SK-N-SH treated with all-trans-retinoic acid at 6 μM for 48 hours (cell line): ENCODE data around the gene SMOC1.

Experiments
- ATAC-seq: fragments of 200-7000 bp; cut with Tn5 transposase; 3 replicates; pipeline ENCODE4 v1.9.1; 2020; ENCODE audit warnings: mild to moderate bottlenecking, moderate library complexity
- ARNTL ChIP-seq: fragments of 450-650 bp; formaldehyde crosslinking; IDR thresholded peaks from 2 replicates; pipeline ENCODE4 v1.5.0; 2020; ENCODE audit warnings: low read depth, mild to moderate bottlenecking, moderate library complexity, borderline replicate concordance
- BACH2 ChIP-seq: fragments of 250-450 bp; sonication (Bioruptor Pico); IDR thresholded peaks from 2 replicates; pipeline ENCODE4 v1.9.0; 2021; ENCODE audit warnings: mild to moderate bottlenecking, borderline replicate concordance
- CREB5 ChIP-seq: fragments of 250-450 bp; sonication (Bioruptor Pico); IDR thresholded peaks from 2 replicates; pipeline ENCODE4 v1.5.1; 2020; ENCODE audit warnings: low read depth, mild to moderate bottlenecking, moderate library complexity
- CSRNP3 ChIP-seq: fragments of 250-450 bp; sonication (Bioruptor Pico); IDR thresholded peaks from 2 replicates; pipeline ENCODE4 v1.5.1; 2021; ENCODE audit warnings: mild to moderate bottlenecking, moderate library complexity
- ESRRG ChIP-seq: fragments of 250-450 bp; sonication (Bioruptor Pico); IDR thresholded peaks from 2 replicates; pipeline ENCODE4 v1.6.1; 2021; ENCODE audit warnings: mild to moderate bottlenecking
- GLIS3 ChIP-seq: fragments of 250-450 bp; sonication (Bioruptor Pico); IDR thresholded peaks from 2 replicates; pipeline ENCODE4 v1.5.0; 2020; ENCODE audit warnings: mild to moderate bottlenecking, moderate library complexity
- ISL1 ChIP-seq: fragments of 250-450 bp; sonication (Bioruptor Pico); IDR thresholded peaks from 2 replicates; pipeline ENCODE4 v2.1.2; 2022; ENCODE audit warnings: mild to moderate bottlenecking, moderate library complexity
- OSR1 ChIP-seq: fragments of 250-450 bp; sonication (Bioruptor Pico); IDR thresholded peaks from 2 replicates; pipeline ENCODE4 v1.8.0; 2022; ENCODE audit warnings: moderate library complexity, mild to moderate bottlenecking, inconsistent platforms
- PATZ1 ChIP-seq: fragments of 250-450 bp; sonication (Bioruptor Pico); IDR thresholded peaks from 2 replicates; pipeline ENCODE4 v1.8.0; 2020; ENCODE audit warnings: mild to moderate bottlenecking, moderate library complexity, borderline replicate concordance
- POU6F1 ChIP-seq: fragments of 250-450 bp; sonication (Bioruptor Pico); IDR thresholded peaks from 2 replicates; pipeline ENCODE4 v1.8.0; 2021; ENCODE audit warnings: low read depth, mild to moderate bottlenecking, moderate library complexity, borderline replicate concordance
- PPARA ChIP-seq: fragments of 250-450 bp; sonication (Bioruptor Pico); IDR thresholded peaks from 2 replicates; pipeline ENCODE4 v1.5.0; 2020; ENCODE audit warnings: mild to moderate bottlenecking, borderline replicate concordance
- RARB ChIP-seq: fragments of 250-450 bp; sonication (Bioruptor Pico); IDR thresholded peaks from 2 replicates; pipeline ENCODE4 v1.8.0; 2021; ENCODE audit warnings: mild to moderate bottlenecking, moderate library complexity
- SNAI2 ChIP-seq: fragments of 250-450 bp; sonication (Bioruptor Pico); IDR thresholded peaks from 2 replicates; pipeline ENCODE4 v1.5.0; 2020; ENCODE audit warnings: mild to moderate bottlenecking, moderate library complexity
- TCF4 ChIP-seq: fragments of 250-450 bp; sonication (Bioruptor Pico); IDR thresholded peaks from 2 replicates; pipeline ENCODE4 v1.8.0; 2021; ENCODE audit warnings: mild to moderate bottlenecking, moderate library complexity, borderline replicate concordance
- TOX ChIP-seq: fragments of 250-450 bp; sonication (Bioruptor Pico); IDR thresholded peaks from 2 replicates; pipeline ENCODE4 v1.8.0; 2021; ENCODE audit warnings: mild to moderate bottlenecking, moderate library complexity, borderline replicate concordance
- TSHZ2 ChIP-seq: fragments of 250-450 bp; sonication (Bioruptor Pico); IDR thresholded peaks from 2 replicates; pipeline ENCODE4 v1.5.0; 2020; ENCODE audit warnings: mild to moderate bottlenecking, moderate library complexity
- ZC3H10 ChIP-seq: fragments of 250-450 bp; sonication (Bioruptor Pico); IDR thresholded peaks from 2 replicates; pipeline ENCODE4 v1.5.1; 2021; ENCODE audit warnings: mild to moderate bottlenecking, moderate library complexity
- ZFP3 ChIP-seq: fragments of 250-450 bp; sonication (Bioruptor Pico); IDR thresholded peaks from 2 replicates; pipeline ENCODE4 v1.5.0; 2020; ENCODE audit warnings: mild to moderate bottlenecking, moderate library complexity
- ZFP30 ChIP-seq: fragments of 450-650 bp; formaldehyde crosslinking; IDR thresholded peaks from 2 replicates; pipeline ENCODE4 v1.5.0; 2022; ENCODE audit warnings: mild to moderate bottlenecking, moderate library complexity
- ZNF565 ChIP-seq: fragments of 450-650 bp; formaldehyde crosslinking; conservative IDR thresholded peaks from 2 replicates; pipeline ENCODE4 v1.5.0; 2020; ENCODE audit warnings: low read depth, mild to moderate bottlenecking, moderate library complexity
- ZNF70 ChIP-seq: fragments of 450-650 bp; formaldehyde crosslinking; IDR thresholded peaks from 2 replicates; pipeline ENCODE4 v1.5.0; 2020; ENCODE audit warnings: mild to moderate bottlenecking, moderate library complexity
- ZNF8 ChIP-seq: fragments of 450-650 bp; formaldehyde crosslinking; IDR thresholded peaks from 2 replicates; pipeline ENCODE4 v1.5.0; 2020; ENCODE audit warnings: mild to moderate bottlenecking, moderate library complexity

The SMOC1 gene

GRCh38 chr14:69845787-69846186 lies 33.4 kb upstream of the SMOC1 start:
- no peak for TF ChIP-seq ZNF8 (CRISPR knock-in tag)
- TF ChIP-seq TCF4 (CRISPR knock-in tag) = no peak
- no peak for ATAC-seq

GRCh38 chr14:69848156-69848555 lies 31.1 kb upstream of the SMOC1 start:
- no peak for ATAC-seq
- TF ChIP-seq ZNF70 (CRISPR knock-in tag) = no peak
- no peak for TF ChIP-seq ZC3H10 (CRISPR knock-in tag)
- no peak for TF ChIP-seq ZFP3 (CRISPR knock-in tag)
- no peak for TF ChIP-seq ZNF565 (CRISPR knock-in tag)
- no peak for TF ChIP-seq ZNF8 (CRISPR knock-in tag)
- TF ChIP-seq GLIS3 (CRISPR knock-in tag) = no peak
- no peak for TF ChIP-seq CSRNP3
- no peak for TF ChIP-seq ZFP30
- no peak for TF ChIP-seq BACH2 (CRISPR knock-in tag)
- no peak for TF ChIP-seq CREB5 (CRISPR knock-in tag)
- TF ChIP-seq TSHZ2 (CRISPR knock-in tag) = no peak
- no peak for TF ChIP-seq ARNTL (CRISPR knock-in tag)
- TF ChIP-seq SNAI2 (CRISPR knock-in tag) = no peak

- TF ChIP-seq ZFP3 (CRISPR knock-in tag) (no peak), BACH2 (CRISPR knock-in tag) (no peak), ISL1 (no peak), ZFP30 (no peak), ZNF8 (CRISPR knock-in tag) (no peak), ZNF565 (CRISPR knock-in tag) (no peak), GLIS3 (CRISPR knock-in tag) (no peak), PATZ1 (CRISPR knock-in tag) (no peak), CREB5 (CRISPR knock-in tag) (no peak), ZNF70 (CRISPR knock-in tag) (no peak), ZC3H10 (CRISPR knock-in tag) (no peak), RARB (CRISPR knock-in tag) (no peak), CSRNP3 (no peak), ESRRG (no peak), PPARA (CRISPR knock-in tag) (no peak), OSR1 (CRISPR knock-in tag) (no peak), SNAI2 (CRISPR knock-in tag) (no peak), TSHZ2 (CRISPR knock-in tag) (no peak), POU6F1 (CRISPR knock-in tag) (no peak), TOX (CRISPR knock-in tag) (no peak)
- ATAC-seq = no peak
Observed at GRCh38 chr14:69848903-69849391, 30.3 kb upstream of the SMOC1 start.
